Stimulated activated naive CD8-positive, alpha-beta T cell treated with anti-CD3 and anti-CD28 coated beads, Interleukin-15, amount 100 ng/mL, for 72 hours (primary cell): Measurements from ENCODE around the gene SETDB1.

Experiments used
- ATAC-seq: fragments of 150-1000 bp; cut with Tn5 transposase; 2 replicates; pipeline ENCODE4 v1.10.0; 2021; ENCODE audit warnings: mild to moderate bottlenecking, moderate library complexity
- DNase-seq, 2 donors: peaks; one replicate each; pipeline ENCODE4 v3.0.0; 2021 to 2022
- H3K27ac Mint-ChIP-seq, 2 donors: one replicate each; pipeline ENCODE4 v1.8.0; 2022; ENCODE audit warnings: mild to moderate bottlenecking in 2 of 2, mixed read lengths in 2 of 2, moderate library complexity in 2 of 2
- H3K27me3 Mint-ChIP-seq: one replicate; pipeline ENCODE4 v1.8.0; 2022; ENCODE audit warnings: mixed read lengths
- H3K4me1 Mint-ChIP-seq: one replicate; pipeline ENCODE4 v1.8.0; 2022; ENCODE audit warnings: mild to moderate bottlenecking, mixed read lengths
- H3K4me3 Mint-ChIP-seq, 2 donors: one replicate each; pipeline ENCODE4 v1.8.0; 2022; ENCODE audit warnings: mild to moderate bottlenecking in 2 of 2, mixed read lengths in 2 of 2, moderate library complexity in 1 of 2
- H3K9me3 Mint-ChIP-seq, 2 donors: one replicate each; pipeline ENCODE4 v1.8.0; 2022; ENCODE audit warnings: mixed read lengths in 2 of 2

The SETDB1 gene

DNA sequence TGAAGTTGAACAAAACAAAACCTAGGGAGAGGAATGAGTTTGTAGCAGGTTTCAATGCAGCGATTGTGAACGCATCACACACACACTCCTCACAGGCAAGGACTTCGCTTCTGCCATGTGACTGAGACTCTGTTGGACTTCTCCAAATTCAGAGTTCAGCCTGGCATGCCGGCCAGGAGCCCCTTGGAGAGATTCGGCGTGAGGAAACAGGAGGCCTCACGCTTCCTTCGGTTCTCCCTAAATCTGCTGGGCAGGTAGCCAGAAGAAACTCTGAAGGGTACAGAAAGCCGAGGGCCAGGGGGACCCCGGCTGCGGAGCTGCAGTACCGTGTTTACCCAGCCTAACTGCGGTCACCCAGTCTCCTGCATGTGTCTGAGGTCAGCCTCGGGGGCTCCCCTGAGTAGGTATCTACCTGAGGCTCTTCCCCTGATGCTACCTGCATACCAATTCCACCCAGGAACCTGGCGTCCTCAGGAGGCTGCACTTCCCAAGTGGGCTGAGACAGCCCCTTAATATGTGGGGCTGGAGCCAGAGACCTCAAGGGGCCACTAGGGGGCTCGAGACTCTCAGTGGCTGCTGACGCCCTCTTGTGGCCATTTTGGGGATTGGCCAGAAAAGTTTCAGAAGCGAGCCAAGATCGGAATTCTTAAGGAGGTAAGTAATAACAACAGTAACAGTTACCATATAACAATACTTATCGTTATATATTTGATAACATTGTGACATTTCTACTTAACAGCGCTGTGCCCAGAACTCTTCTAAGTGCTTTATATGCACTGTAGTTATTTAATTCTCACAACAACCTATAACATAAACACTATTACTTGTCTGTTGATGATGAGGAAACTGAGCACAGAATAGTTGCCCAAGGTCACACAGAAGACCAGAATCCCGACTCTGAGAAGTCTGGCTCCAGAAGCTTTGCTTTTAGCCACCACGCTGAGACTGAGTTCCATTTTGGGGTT lies 53.2 kb downstream of the SETDB1 start:
- H3K27me3 Mint-ChIP-seq, result no peaks in the 10 kb centered on the region
- H3K4me1 Mint-ChIP-seq, result peaks cover 46% of the 10 kb centered on the region
- peak overlapping the region in 1 of 2 donors; percentile 25 for H3K27ac Mint-ChIP-seq
- ATAC-seq (peak; percentile 66), DNase-seq (peak; percentile 85 to 87)
- peak overlapping the region; percentile 55 to 77 for H3K4me3 Mint-ChIP-seq
- no peaks in the 10 kb centered on the region for H3K9me3 Mint-ChIP-seq

DNA sequence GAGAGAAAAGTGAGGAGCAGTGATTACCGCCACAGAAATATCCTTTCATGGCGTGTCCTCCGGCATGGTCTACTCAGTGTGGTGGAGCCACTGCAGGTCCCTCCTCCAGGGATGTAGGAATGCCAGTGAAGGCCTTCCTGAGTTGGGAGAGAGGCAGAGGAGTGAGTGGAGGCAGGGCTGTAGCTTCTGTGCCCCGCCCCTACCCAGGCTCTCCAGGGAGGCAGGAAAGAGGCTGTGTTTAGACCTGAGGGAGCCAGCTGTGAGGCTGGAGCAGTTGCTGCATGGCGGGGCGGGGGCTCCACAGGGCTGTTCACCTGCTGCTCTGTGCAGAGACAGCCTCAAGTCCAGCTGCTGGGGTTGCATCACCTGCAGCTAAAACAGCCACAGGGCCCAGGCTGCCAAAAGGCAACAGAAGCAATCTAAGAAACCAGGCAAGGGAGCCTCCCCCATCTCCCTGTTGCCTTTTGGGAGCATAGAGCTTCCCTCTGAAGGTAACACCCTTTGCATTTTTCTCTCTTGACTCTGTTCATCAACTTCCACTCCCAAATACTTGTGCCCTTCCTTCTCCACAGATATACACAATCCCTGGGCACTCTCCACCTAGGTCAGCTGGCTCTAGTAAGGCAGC lies 55.1 kb downstream of the SETDB1 start:
- Mint-ChIP-seq H3K27ac (no peak overlapping the region), H3K4me3 (no peak overlapping the region), H3K9me3 (no peaks in the 10 kb centered on the region), H3K27me3 (no peaks in the 10 kb centered on the region), H3K4me1 (peaks cover 34% of the 10 kb centered on the region)
- ATAC-seq (no peak), DNase-seq (no peak)

DNA sequence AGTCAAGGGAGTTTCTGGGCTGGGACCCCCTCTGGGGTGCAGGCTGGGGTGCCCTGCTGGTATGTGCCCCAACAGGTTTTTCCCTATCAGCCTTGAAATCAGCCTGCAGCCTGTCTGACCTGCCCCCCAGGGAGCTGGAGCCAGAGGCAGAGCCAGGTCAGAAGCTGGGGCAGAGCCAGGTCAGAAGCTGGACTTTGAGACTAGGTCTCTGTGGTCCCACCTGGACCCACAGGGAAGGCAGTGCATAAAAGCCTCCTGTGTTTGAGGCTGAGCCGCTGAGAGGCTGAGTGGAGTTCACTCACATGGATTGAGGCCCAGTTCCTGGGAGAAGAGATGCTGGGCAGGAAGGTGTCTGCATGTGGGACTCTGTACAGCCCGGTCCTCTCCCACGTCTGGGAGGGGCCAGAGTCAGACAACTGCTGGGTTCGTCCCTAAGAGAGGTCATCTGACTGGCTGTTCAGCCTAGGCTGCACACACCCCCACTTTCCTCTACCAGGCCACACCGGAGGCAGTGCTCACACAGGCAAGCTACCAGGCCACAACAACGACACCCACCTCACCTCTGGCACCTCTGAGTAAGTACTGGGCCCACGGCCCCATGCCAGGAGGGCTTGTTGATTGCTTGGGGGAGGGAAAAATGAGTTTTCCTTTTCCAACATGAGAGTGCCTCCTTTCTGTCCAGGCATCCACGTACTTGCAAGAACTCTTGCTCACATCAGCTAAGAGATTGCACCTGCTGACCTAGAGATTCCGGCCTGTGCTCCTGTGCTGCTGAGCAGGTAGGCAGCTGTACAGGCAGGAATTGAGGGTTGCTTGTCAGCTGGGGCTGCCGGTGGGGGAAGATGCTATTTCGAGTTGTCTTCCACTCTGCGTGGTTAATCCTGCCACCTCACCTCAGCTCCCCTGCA lies 55.9 kb downstream of the SETDB1 start, which contains the start of gene ANXA9:
ANXA9 (plus strand) TSS at position 488 of the 908 bp plus-strand sequence. CDS start 814 bp downstream, outside the sequence.
- Mint-ChIP-seq H3K27me3 (no peaks in the 10 kb centered on the region), H3K27ac (no peak within 1 kb of the TSS), H3K4me1 (peaks cover 26% of the 10 kb centered on the region), H3K4me3 (no peak within 1 kb of the TSS), H3K9me3 (no peaks in the 10 kb centered on the region)
- DNase-seq (no peak), ATAC-seq (no peak)

DNA sequence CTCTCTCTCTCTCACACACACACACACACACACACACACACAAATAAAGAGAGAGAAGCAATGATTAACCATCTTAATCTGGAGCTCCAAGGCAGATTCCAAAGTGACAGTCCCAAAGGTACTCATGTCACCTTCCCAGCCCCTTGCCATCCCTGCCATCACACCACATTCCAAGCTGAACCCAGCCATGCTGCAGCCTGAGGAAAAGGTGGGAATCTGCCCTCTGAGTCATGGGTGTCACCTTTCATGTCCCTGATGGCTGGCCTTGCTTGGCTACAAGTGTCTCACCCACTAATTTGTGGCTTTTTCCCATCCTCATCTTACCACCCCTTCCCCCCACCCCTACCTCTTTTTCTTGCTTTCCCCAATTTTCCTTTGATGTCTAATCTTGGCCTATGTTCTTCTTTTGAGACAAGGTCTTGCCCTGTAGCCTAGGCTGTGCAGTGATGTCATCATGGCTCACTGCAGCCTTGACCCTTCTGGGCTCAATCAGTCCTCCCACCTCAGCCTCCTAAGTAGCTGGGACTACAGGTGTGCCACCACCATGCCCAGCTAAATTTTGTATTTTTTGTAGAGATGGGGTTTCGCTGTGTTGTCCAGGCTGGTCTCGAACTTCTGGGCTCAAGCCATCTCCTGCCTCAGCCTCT lies 59.1 kb downstream of the SETDB1 start:
- no peak for ATAC-seq
- no peaks in the 10 kb centered on the region for H3K27me3 Mint-ChIP-seq
- DNase-seq, result no peak
- H3K4me3 Mint-ChIP-seq, result no peak overlapping the region
- peaks cover 5% of the 10 kb centered on the region for H3K4me1 Mint-ChIP-seq
- no peaks in the 10 kb centered on the region for H3K9me3 Mint-ChIP-seq
- peak overlapping the region in 1 of 2 donors; percentile 86 for H3K27ac Mint-ChIP-seq

DNA sequence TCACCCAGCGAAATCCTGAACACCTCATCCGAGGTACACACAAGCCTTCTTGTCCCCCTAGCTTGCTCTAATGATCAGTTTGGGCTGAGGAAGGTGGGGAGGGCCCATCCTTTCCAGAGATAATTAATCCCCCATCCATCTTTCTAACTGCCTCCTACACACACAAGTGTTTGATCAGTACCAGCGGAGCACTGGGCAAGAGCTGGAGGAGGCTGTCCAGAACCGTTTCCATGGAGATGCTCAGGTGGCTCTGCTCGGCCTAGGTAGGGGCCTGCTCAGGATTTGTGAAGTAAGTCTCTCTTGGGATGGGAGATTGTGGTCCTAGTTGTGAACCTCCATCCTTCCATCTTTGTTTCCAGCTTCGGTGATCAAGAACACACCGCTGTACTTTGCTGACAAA lies 61.8 kb downstream of the SETDB1 start:
- Mint-ChIP-seq H3K4me1 (peaks cover 5% of the 10 kb centered on the region), H3K27ac (peak overlapping the region in 1 of 2 donors; percentile 22), H3K9me3 (no peaks in the 10 kb centered on the region), H3K27me3 (no peaks in the 10 kb centered on the region), H3K4me3 (no peak overlapping the region)
- no peak for DNase-seq
- ATAC-seq, result no peak

- no peak for ATAC-seq
- peaks cover 11% of the 10 kb centered on the region for H3K4me1 Mint-ChIP-seq
- H3K4me3 Mint-ChIP-seq, result no peak overlapping the region
- DNase-seq, result no peak
- no peaks in the 10 kb centered on the region for H3K9me3 Mint-ChIP-seq
- H3K27me3 Mint-ChIP-seq, result no peaks in the 10 kb centered on the region
- no peak overlapping the region for H3K27ac Mint-ChIP-seq
Measured at GRCh38 chr1:150992626-150993025, 66.5 kb downstream of the SETDB1 start.

- ATAC-seq, result no peak
- H3K4me1 Mint-ChIP-seq, result peaks cover 10% of the 10 kb centered on the region
- H3K27ac Mint-ChIP-seq, result no peak overlapping the region
- DNase-seq, result no peak
- no peaks in the 10 kb centered on the region for H3K27me3 Mint-ChIP-seq
- H3K9me3 Mint-ChIP-seq, result no peaks in the 10 kb centered on the region
- H3K4me3 Mint-ChIP-seq, result no peak overlapping the region
Measured at GRCh38 chr1:150994248-150994647, 68.1 kb downstream of the SETDB1 start.

DNA sequence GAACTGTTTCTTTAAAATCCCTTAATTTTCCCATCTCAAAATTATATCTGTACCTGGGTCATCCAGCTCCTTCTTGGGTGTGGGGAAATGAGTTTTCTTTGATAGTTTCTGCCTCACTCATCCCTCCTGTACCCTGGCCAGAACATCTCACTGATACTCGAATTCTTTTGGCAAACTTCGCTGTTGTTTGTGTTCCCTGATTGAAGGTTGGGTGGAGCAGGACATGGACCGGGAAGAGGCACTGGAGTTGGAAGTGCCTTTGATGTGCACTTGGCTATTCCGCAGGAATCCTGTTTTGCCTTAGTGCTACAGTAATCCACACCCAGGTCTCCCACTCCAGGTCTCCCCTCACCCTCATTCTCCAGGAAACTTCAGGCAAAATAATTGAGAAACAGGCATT lies 69.3 kb downstream of the SETDB1 start:
- no peak for ATAC-seq

GRCh38 chr1:150995896-150996295 lies 69.7 kb downstream of the SETDB1 start:
- no peak for DNase-seq
- no peaks in the 10 kb centered on the region for H3K27me3 Mint-ChIP-seq
- no peak for ATAC-seq
- peaks cover 24% of the 10 kb centered on the region for H3K4me1 Mint-ChIP-seq
- H3K9me3 Mint-ChIP-seq, result no peaks in the 10 kb centered on the region
- H3K4me3 Mint-ChIP-seq, result no peak overlapping the region
- no peak overlapping the region for H3K27ac Mint-ChIP-seq

More for the DNA sequence above, 69.3 kb downstream of the SETDB1 start:
- Mint-ChIP-seq H3K27me3 (no peaks in the 10 kb centered on the region), H3K4me3 (no peak overlapping the region), H3K27ac (no peak overlapping the region), H3K9me3 (no peaks in the 10 kb centered on the region), H3K4me1 (peaks cover 20% of the 10 kb centered on the region)
- no peak for DNase-seq

GRCh38 chr1:150997126-150997872 lies 71.1 kb downstream of the SETDB1 start:
- peaks cover 38% of the 10 kb centered on the region for H3K4me1 Mint-ChIP-seq
- H3K4me3 Mint-ChIP-seq, result no peak overlapping the region
- H3K27ac Mint-ChIP-seq, result no peak overlapping the region
- H3K27me3 Mint-ChIP-seq, result no peaks in the 10 kb centered on the region
- ATAC-seq (no peak), DNase-seq (no peak)
- H3K9me3 Mint-ChIP-seq, result no peaks in the 10 kb centered on the region

- no peak overlapping the region for H3K27ac Mint-ChIP-seq
- no peak for ATAC-seq
- H3K27me3 Mint-ChIP-seq, result no peaks in the 10 kb centered on the region
- no peak overlapping the region for H3K4me3 Mint-ChIP-seq
- peaks cover 44% of the 10 kb centered on the region for H3K4me1 Mint-ChIP-seq
- H3K9me3 Mint-ChIP-seq, result no peaks in the 10 kb centered on the region
- no peak for DNase-seq
Measured at GRCh38 chr1:150997949-150998348, 71.8 kb downstream of the SETDB1 start.

DNA sequence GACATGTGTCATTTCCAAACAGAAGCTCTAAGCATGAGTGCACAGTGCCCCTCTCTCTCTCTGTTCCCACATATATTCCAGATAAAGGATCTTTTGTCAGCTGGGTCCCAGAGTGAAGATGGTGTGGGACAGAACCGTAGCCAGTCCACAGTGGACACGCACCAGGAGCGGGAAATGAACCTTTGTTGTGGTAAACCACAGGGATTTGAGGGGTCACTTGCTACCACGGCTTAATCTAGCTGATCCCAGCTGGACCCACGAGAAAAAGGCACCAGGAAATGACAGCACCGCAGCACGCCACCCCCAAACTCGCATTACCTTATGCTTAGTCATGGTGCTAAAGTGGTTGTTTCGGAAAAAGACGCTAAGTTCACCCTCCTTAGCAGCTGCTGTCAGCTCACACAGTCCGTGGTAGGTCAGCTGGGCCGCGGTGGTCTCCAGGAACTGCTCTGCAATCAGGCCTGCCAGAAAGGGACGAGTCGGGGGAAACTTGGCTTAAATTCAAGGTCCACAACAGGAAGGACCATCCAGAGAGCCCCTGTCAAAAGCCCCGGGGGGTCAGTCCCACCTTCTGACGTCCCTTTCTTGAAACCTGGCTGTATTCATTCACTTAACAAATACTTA lies 73.0 kb downstream of the SETDB1 start:
- ATAC-seq, result peak; percentile 57
- Mint-ChIP-seq H3K27ac (no peak overlapping the region), H3K27me3 (no peaks in the 10 kb centered on the region)

GRCh38 chr1:150999926-151000325 lies 73.8 kb downstream of the SETDB1 start:
- Mint-ChIP-seq H3K27ac (no peak overlapping the region), H3K4me1 (peaks cover 64% of the 10 kb centered on the region), H3K9me3 (no peaks in the 10 kb centered on the region), H3K27me3 (no peaks in the 10 kb centered on the region), H3K4me3 (no peak overlapping the region)
- ATAC-seq (no peak), DNase-seq (no peak)

More for the DNA sequence above, 73.0 kb downstream of the SETDB1 start:
- no peak for DNase-seq
- peaks cover 57% of the 10 kb centered on the region for H3K4me1 Mint-ChIP-seq
- no peak overlapping the region for H3K4me3 Mint-ChIP-seq
- no peaks in the 10 kb centered on the region for H3K9me3 Mint-ChIP-seq

DNA sequence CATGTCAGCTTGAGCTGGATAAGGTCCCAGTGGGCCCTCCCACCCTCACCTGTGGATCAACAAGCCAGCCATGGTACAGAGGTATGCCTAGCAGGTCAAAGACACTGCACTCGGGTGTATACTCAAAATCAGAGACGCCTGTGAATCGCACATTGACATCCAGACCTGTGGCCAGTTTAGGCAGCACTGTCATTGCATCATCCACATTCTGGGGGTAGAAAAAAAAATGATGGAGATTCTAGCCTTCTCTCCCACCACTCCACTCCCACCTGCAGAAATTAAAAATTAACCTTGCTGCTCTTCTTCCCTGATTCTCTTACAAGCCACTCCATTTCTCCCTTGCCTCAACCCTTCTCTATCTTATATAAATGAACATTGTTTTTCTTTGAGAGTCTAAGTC lies 74.2 kb downstream of the SETDB1 start:
- Mint-ChIP-seq H3K9me3 (no peaks in the 10 kb centered on the region), H3K27me3 (no peaks in the 10 kb centered on the region), H3K4me1 (peaks cover 69% of the 10 kb centered on the region), H3K4me3 (no peak overlapping the region), H3K27ac (peak overlapping the region in 1 of 2 donors; percentile 75)
- ATAC-seq, result no peak
- no peak for DNase-seq
